ENCODE results near the gene PRAMEF14.
"Not testable (repeated sequence)": the region's sequence is repeated elsewhere in the genome, so short reads cannot be mapped to it uniquely, and the experiment has no call there.

PRAMEF14 gene, protein sequence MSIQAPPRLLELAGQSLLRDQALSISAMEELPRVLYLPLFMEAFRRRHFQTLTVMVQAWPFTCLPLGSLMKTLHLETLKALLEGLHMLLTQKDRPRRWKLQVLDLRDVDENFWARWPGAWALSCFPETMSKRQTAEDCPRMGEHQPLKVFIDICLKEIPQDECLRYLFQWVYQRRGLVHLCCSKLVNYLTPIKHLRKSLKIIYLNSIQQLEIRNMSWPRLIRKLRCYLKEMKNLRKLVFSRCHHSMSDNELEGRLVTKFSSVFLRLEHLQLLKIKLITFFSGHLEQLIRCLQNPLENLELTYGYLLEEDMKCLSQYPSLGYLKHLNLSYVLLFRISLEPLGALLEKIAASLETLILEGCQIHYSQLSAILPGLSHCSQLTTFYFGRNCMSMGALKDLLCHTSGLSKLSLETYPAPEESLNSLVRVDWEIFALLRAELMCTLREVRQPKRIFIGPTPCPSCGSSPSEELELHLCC
- long read RNA-seq, donor 1, result 0 reads
- long read RNA-seq, donor 2, result 0 reads
- long read RNA-seq, donor 3, result 0 reads
- long read RNA-seq, donor 4, result 0 reads
- long read RNA-seq, donor 5, result 0 reads
- long read RNA-seq, donor 6, result 0 reads
- long read RNA-seq, donor 7, result 0 reads
- long read RNA-seq, donor 8, result 0 reads

DNA sequence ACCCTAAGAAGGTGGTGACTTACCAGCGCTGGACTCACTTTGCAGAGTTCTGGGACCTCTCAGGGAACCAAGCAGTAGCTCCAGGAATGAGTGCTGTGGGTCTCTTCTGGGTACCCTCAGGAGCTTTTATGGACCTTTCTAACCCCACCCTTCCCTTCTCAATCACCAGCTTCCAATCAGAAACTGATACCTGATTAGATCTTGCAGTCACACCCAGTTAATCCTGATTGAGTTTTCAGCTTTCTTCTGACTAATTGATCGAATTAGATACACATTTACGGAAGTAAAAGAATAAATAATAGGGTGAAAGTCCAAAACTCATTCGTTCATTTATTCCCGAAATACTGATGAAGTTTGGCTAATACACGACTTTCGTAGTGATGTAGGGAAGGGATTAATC lies at the start of gene PRAMEF14:
Gene PRAMEF14, minus strand, starts transcription at position 101 of the 400 bp plus-strand sequence. CDS start 1,820 bp downstream, outside the sequence.
- DNase-seq, result not testable (repeated sequence)

DNA sequence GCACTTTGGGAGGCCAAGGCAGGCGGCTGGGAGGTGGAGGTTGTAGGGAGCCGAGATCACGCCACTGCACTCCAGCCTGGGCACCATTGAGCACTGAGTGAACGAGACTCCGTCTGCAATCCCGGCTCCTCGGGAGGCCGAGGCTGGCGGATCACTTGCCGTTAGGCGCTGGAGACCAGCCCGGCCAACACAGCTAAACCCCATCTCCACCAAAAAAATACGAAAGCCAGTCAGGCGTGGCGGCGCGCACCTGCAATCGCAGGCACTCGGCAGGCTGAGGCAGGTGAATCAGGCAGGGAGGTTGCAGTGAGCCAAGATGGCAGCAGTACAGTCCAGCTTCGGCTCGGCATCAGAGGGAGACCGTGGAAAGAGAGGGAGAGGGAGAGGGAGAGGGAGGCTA lies 48.4 kb upstream of the PRAMEF14 start:
- not testable (repeated sequence) for DNase-seq

DNA sequence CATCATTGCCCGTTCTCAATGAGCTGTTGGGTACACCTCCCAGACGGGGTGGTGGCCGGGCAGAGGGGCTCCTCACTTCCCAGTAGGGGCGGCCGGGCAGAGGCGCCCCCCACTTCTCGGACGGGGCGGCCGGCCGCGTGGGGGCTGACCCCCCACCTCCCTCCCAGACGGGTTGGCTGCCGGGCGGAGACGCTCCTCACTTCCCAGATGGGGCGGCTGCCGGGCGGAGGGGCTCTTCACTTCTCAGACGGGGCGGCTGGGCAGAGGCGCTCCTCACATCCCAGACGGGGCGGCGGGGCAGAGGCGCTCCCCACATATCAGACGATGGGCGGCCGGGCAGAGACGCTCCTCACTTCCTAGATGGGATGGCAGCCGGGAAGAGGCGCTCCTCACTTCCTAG lies 47.8 kb upstream of the PRAMEF14 start:
- DNase-seq, result not testable (repeated sequence)

DNA sequence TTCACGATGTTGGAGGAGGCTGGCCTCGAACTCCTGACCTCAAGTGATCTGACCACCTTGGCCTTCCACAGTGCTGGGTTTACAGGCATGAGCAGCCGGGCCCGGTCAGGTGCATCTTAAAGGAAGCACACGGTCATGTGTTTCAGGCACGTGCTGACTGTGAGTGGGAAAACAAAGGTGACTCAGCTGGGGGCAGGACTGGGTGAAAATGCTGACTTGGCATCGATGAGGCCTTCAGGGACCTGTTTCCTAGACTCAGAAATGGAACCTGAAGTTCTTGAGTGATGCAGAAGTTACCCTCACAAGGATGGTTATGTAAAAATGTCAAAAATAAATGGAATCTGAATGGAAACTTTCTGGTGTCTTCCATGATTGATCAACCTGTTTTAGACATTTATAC lies 46.1 kb upstream of the PRAMEF14 start:
- not testable (repeated sequence) for DNase-seq

DNA sequence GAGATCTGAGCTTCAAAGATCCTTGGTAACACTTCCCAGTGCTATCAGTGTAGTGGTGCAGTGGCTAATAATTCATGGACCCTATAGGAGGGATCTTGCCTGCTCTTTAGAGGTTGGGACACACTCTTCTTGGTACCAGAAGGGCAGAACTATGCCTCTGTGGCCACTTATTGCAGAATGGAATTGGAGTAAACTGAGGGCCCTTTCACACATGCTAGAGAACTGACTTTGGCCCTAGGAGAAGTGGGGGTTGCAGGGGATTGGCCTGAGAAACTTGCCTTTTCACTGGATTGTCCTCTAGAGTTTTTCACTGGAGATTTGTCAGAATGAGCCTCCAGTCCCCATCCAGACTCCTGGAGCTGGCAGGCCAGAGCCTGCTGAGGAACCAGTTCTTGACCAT lies 42.4 kb upstream of the PRAMEF14 start, which contains the start of gene PRAMEF17:
Gene PRAMEF17, plus strand, starts transcription at position 301 of the 400 bp plus-strand sequence. Its CDS starts 26 bp downstream, at position 327.
- not testable (repeated sequence) for DNase-seq

DNA sequence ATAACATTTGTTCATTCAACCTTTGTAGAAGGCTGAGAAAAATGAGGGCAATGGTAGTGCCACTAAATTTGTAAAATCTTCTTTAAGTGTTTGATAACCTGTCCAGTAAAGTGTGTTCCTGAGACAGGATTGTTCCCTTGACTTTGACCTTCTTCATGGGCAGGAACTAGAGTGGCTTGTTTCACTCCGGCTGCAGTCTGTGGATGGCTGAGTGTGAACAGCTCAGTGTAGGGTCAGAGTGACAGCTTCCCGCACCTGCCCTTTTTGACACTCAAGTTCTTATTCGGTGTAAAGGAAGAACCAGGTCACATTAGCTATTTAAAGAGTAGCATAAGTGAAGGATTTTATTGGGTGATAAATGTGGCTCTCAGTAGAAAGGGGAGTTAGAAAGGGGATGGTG lies 33.4 kb upstream of the PRAMEF14 start:
- DNase-seq, result not testable (repeated sequence)

DNA sequence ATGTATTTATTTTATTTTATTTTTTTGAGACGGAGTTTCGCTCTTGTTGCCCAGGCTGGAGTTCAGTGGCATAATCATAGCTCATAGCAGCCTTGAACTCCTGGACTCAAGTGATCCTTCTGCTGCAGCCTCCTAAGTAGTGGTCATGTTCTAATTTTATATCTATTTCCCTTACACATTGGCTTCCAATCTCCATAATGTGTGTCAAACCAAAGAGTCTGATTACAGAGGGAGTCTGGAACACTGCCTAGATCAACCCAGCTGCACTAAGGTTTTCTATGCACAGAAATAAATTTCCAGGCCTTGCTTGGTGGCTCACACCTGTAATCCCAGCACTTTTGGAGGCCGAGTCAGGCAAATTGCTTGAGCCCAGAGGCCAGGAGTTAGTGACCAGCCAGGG lies 32.0 kb upstream of the PRAMEF14 start:
- DNase-seq, result not testable (repeated sequence)

DNA sequence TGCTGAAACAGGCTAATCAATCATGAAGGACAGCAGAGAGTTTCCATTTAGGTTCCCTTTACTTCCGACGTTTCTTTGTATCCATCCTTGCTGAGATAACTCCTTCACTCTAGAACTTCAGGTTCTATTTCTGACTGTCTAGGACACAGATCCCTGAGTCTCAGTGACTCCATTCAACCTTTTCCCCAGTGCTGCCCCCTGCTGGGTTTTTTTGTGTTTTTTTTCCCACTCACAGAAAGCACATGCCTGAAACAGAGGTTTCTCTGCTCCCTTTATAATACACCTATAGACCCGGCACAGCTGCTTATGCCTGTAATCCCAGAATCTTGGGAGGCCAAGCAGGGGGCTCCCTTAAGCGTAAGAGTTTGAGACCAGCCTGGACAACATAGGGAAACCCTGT lies 21.6 kb upstream of the PRAMEF14 start:
- not testable (repeated sequence) for DNase-seq

DNA sequence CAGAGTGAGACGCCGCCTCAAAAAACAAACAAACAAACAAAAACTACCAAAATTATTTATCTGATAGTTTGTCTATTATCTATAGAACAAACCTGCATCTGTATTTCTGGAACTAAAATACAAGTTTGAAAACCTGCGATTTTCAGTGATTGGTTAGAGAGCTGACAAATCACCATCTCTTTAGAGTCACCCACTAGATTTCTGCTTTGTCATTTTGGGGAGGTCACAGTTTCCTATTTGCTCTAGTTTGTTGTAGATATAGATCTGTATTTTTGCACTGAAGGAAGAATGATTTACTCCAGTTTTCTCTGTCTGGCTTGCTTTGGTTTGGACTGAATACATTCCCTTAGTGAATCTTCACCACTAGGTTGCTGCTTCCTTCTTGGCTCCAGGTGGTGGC lies 19.6 kb upstream of the PRAMEF14 start:
- DNase-seq, result not testable (repeated sequence)

DNA sequence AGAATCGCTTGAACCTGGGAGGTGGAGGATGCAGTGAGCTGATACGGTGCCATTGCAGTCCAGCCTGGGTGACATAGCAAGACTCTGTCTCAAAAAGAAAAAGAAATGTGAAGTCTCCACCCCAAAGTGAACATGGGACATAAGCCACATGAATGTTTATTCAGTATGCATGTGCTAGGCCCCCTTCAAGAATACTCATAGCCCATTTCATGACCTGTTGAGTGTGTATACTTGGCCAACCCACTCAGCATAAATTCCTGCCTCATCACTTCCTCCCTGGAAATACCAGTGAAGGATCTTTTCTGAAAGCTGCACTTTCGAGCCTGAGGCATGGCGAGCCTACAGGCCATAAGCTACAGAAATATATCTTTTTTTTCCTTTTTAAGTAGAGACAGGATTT lies 18.0 kb upstream of the PRAMEF14 start:
- not testable (repeated sequence) for DNase-seq

DNA sequence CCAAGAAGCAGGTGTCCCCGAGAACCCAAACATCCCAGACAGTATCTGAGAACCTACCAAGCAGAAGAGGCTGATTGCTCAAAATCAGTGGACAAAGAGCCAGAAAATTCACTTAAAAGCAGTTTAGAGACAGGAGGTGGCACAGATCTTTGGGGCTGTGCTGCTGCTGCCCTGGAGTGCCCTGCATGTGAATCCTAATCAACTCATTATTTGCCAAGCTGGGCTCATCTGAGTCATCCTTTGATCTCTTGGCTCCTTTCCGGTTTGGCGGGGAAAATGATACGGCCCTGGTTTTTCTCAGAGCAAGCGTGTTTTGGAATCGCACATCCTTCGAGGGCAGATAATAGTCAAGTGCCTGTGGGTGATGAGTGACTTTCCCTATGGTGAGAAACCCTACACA lies 15.4 kb upstream of the PRAMEF14 start:
- not testable (repeated sequence) for DNase-seq

DNA sequence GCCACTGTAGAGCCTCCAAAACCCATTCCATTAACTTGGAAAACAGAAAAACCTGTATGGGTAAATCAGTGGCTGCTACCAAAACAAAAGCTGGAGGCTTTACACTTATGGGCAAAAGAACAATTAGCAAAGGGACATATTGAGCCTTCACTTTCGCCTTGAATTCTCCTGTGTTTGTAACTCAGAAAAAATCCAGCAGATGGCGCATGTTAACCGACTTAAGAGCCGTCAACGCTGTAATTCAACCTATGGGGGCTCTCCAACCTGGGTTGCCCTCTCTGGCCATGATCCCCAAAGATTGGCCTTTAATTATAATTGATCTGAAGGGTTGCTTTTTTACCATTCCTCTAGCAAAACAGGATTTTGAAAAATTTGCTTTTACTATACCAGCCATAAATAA lies 9.8 kb upstream of the PRAMEF14 start:
- peak; percentile 16 for DNase-seq

DNA sequence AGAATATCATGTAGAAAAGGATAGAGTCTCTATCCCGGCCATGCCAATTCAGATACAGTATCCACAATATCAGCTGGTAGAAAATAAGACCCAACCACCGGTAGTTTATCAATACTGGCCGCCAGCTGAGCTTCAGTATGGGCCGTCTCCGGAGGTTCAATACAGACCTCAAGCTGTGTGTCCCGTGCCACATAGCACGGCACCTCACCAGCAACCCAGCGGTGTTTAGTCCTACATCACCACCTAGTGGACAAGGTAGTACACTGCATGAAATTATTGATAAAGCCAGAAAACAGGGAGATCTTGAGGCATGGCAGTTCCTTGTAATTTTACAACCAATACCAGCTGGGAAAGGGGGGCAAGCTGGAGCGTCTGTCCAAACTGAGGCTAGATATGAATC lies 7.5 kb upstream of the PRAMEF14 start:
- not testable (repeated sequence) for DNase-seq

DNA sequence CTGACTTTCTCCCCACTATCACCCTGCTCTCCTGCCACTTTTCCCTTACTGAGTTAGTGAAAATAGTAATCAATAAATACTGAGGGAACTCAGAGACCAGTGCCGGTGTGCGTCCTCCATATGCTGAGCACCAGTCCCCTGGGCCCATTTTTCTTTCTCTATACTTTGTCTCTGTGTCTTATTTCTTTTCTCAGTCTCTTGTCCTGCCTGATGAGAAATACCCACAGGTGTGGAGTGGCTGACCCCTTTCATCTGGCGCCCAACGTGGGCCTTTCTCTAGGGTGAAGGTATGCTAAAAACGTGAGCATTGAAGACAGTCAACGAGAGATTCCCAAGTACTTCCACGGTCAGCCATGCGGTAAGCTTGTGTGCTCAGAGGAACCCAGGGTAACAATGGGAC lies 6.5 kb upstream of the PRAMEF14 start:
- DNase-seq, result not testable (repeated sequence)

DNA sequence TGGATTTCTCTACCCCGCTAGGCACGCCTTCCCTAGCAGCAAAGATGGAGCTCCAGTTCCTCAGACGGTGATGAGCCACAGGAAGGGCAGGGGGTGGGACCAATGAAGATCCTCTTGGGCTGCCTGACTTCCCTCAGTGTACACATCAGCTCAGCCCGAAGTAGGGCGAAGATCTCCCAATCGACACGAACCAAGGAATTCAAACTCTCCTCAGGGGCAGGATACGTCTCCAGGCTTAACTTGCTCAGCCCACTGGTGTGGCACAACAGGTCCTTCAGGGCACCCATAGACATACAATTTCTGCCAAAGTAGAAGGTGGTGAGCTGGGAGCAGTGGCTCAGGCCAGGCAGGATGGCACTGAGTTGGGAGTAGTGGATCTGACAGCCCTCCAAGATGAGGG lies 4.4 kb downstream of the PRAMEF14 start:
- not testable (repeated sequence) for DNase-seq

DNA sequence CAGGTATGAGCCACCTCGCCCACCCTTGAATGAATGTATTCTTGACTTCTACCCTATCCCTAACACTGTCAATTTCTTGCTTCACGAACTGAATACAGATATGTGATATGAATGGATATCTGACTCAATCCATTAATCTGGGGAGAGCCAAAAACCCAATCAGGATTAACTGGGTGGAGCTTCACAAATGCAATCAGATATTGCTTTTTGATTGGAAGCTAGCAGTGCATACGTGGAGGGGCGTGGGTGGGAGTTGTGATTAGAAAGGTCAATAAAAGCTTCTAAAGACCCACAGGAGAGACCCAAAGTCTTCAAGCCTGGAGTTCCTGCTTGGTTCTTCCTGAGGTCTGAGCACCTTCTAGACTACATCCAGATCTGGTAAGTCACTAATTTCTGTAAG lies 31.7 kb downstream of the PRAMEF14 start, which contains the start of gene PRAMEF15:
Gene PRAMEF15, plus strand, starts transcription at position 301 of the 400 bp plus-strand sequence. CDS start 2,827 bp downstream, outside the sequence.
- not testable (repeated sequence) for DNase-seq

DNA sequence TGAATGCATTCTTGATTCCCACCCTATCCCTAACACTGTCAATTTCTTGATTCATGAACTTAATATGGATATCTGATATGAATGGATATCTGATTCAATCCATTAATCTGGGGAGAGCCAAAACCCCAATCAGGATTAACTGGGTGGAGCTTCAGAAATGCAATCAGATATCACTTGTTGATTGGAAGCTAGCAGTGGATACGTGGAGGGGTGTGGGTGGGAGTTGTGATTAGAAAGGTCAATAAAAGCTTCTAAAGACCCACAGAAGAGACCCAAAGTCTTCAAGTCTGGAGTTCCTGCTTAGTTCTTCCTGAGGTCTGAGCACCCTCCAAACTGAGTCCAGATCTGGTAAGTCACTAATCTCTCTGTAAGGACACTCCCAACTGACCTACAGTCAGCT lies 43.7 kb downstream of the PRAMEF14 start, which contains the start of gene PRAMEF33:
Gene PRAMEF33, plus strand, starts transcription at position 301 of the 400 bp plus-strand sequence. CDS start 2,416 bp downstream, outside the sequence.
- DNase-seq, result not testable (repeated sequence)

DNA sequence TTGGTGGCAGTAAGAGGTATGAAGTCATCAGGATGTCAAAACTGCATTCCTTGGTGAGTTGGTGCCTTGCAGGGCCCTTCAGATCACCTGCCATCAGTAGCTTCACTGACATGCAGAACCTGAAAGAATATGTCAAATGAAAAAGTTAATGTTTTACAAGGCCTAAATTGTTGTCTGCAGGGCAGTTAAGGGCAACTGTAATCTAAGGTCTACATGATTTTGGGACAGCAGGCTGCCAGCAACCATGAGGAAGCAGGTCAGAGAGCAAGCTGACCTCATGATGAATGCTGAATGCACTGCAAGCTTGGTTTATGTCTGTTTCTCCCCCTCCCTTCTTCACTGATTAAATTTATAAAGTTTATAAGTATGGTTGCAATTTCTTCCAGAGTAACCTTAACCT lies 44.7 kb downstream of the PRAMEF14 start:
- DNase-seq, result not testable (repeated sequence)

DNA sequence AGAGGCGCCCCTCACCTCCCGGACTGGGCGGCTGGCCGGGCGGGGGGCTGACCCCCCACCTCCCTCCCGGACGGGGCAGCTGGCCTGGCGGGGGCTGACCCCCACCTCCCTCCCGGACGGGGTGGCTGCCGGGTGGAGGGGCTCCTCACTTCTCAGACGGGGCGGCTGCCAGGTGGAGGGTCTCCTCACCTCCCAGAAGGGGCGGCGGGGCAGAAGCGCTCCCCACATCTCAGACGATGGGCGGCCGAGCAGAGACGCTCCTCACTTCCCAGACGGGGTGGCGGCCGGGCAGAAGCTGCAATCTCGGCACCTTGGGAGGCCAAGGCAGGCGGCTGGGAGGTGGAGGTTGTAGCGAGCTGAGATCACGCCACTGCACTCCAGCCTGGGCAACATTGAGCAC lies 48.2 kb downstream of the PRAMEF14 start:
- DNase-seq, result not testable (repeated sequence)

DNA sequence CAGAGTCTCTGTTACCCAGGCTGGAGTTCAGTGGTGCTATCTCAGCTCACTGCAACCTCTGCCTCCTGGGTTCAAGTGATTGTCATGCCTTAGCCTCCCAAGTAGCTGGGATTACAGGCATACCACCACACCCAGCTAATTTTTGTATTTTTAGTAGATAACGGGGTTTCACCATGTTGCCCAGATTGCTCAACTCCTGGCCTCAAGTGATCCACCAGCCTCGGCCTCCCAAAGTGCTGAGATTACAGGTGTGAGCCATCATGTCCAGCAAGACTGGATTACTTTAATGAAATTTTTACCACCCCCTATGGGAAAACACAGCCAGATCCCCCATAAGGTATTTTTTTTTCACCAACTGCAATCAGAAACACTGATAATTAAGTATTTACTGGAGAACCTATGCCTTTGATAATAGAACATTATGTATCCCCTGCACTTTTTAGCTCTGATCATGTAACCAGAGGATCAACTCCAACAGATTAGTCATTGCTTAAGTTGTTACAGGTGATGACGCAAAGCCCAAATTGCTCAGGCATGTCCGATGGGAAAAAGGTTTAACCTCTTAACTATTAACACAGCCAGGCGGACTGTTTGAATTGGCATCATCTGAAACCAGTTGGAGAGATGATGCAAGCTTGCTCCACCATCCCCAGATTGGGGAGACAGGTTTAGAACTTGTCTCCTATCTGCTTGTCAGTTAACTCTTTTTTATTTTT lies 49.6 kb downstream of the PRAMEF14 start:
- DNase-seq, result not testable (repeated sequence)
